B cell (primary cell): ENCODE results near the gene ARMC9. TPM values are rescaled to one million over a fixed set of nuclear protein-coding genes. Genes with fewer than 3 reads are reported as not detected.

Experiments
- ATAC-seq: fragments of 200-7000 bp; cut with Tn5 transposase; one replicate; pipeline ENCODE4 v1.10.0; 2021; ENCODE audit warnings: low read depth, mild to moderate bottlenecking, moderate number of reproducible peaks, moderate library complexity
- CTCF ChIA-PET: fragments of 350-600 bp; sonication (Branson Sonifier 250); formaldehyde crosslinking; loops from one replicate; lab custom pipeline; 2021; ENCODE audit warnings: antibody characterized with exemption, inconsistent platforms; lab: Charles Lee
- POLR2A ChIA-PET: fragments of 350-600 bp; sonication (Branson Sonifier 250); formaldehyde crosslinking; loops from one replicate; lab custom pipeline; 2021; ENCODE audit warnings: antibody characterized with exemption; lab: Charles Lee
- DNase-seq: peaks from one replicate; pipeline ENCODE4 v3.0.0; 2013
- H2AFZ ChIP-seq: 2 replicates; pipeline ENCODE4 v1.6.1; 2012; ENCODE audit warnings: mild to moderate bottlenecking, low read depth, low read length; ENCODE audit not compliant: insufficient read depth, poor library complexity, severe bottlenecking
- H3K27ac ChIP-seq, 2 donors: 1 replicate in 1 of 2; 2 replicates in 1 of 2; pipeline ENCODE4 v1.5.1; 2012 to 2013; ENCODE audit warnings: low read length in 2 of 2, mild to moderate bottlenecking in 2 of 2, moderate library complexity in 1 of 2
- H3K27me3 ChIP-seq, 4 experiments: fragments of 200-600 bp in 1 of 4; sonication (generic) in 1 of 4; replicated peaks in 1 of 4; 1 replicate in 2 of 4; 2 replicates in 2 of 4; pipeline versions ENCODE4 v1.6.1 to v1.7.0; 2013 to 2016; ENCODE audit warnings: low read length in 3 of 4, mild to moderate bottlenecking in 2 of 4, mixed read lengths in 1 of 4, moderate library complexity in 1 of 4; ENCODE audit not compliant: insufficient read depth in 4 of 4, control insufficient read depth in 3 of 4; ENCODE audit errors: control extremely low read depth in 1 of 4
- H3K36me3 ChIP-seq, 2 experiments: replicated peaks in 1 of 2; 1 replicate in 1 of 2; 2 replicates in 1 of 2; pipeline versions ENCODE4 v1.6.1 to v1.7.1; 2013; ENCODE audit warnings: low read length in 1 of 2; ENCODE audit not compliant: insufficient read depth in 2 of 2, control insufficient read depth in 1 of 2; ENCODE audit errors: control extremely low read depth in 1 of 2, extremely low read depth in 1 of 2
- H3K4me1 ChIP-seq, 2 donors: fragments of 200-600 bp in 1 of 2; sonication (generic) in 1 of 2; 1 replicate in 1 of 2; 2 replicates in 1 of 2; pipeline versions ENCODE4 v1.5.1 to v1.6.1; 2013 to 2017; ENCODE audit warnings: low read length in 2 of 2; ENCODE audit not compliant: control insufficient read depth in 2 of 2, insufficient read depth in 2 of 2
- H3K4me2 ChIP-seq: replicated peaks from 2 replicates; pipeline ENCODE3; 2012; ENCODE audit warnings: mild to moderate bottlenecking, low read depth, low read length; ENCODE audit not compliant: poor library complexity, severe bottlenecking
- H3K4me3 ChIP-seq, 5 experiments: fragments of 200-600 bp in 1 of 5; sonication (generic) in 1 of 5; 1 replicate in 3 of 5; 2 replicates in 2 of 5; pipeline versions ENCODE4 v1.5.1 to v1.7.0; 2011 to 2016; ENCODE audit warnings: low read length in 4 of 5, mild to moderate bottlenecking in 4 of 5, low read depth in 2 of 5, control low read depth in 1 of 5, moderate library complexity in 1 of 5; ENCODE audit not compliant: insufficient read depth in 1 of 5; ENCODE audit errors: control extremely low read depth in 1 of 5, extremely low read depth in 1 of 5
- H3K79me2 ChIP-seq: fragments of 200-600 bp; sonication (generic); one replicate; pipeline ENCODE4 v1.6.0; 2016; ENCODE audit warnings: low read length; ENCODE audit not compliant: control insufficient read depth, insufficient read depth
- H3K9ac ChIP-seq: fragments of 200-600 bp; sonication (generic); 2 replicates; pipeline ENCODE4 v1.6.1; 2017; ENCODE audit warnings: mild to moderate bottlenecking, low read length, moderate library complexity
- H3K9me3 ChIP-seq, 3 donors: one replicate each; pipeline versions ENCODE4 v1.6.1 to v1.7.1; 2013; ENCODE audit warnings: low read length in 2 of 3; ENCODE audit not compliant: control insufficient read depth in 2 of 3, insufficient read depth in 1 of 3; ENCODE audit errors: control extremely low read depth in 1 of 3
- H4K20me1 ChIP-seq: 2 replicates; pipeline ENCODE4 v1.6.0; 2012; ENCODE audit warnings: mild to moderate bottlenecking, low read length; ENCODE audit not compliant: insufficient read depth, control insufficient read depth, poor library complexity, severe bottlenecking
- H3K27ac Mint-ChIP-seq: one replicate; pipeline ENCODE4 v1.8.0; 2021; ENCODE audit warnings: mixed read lengths
- H3K27me3 Mint-ChIP-seq: one replicate; pipeline ENCODE4 v1.8.0; 2021; ENCODE audit warnings: mixed read lengths
- H3K4me1 Mint-ChIP-seq: one replicate; pipeline ENCODE4 v1.8.0; 2021; ENCODE audit warnings: mixed read lengths
- H3K4me3 Mint-ChIP-seq: one replicate; pipeline ENCODE4 v1.8.0; 2021; ENCODE audit warnings: mixed read lengths
- H3K9me3 Mint-ChIP-seq: one replicate; pipeline ENCODE4 v1.8.0; 2022; ENCODE audit warnings: mixed read lengths; ENCODE audit not compliant: insufficient read depth
- EZH2 ChIP-seq: IDR thresholded peaks from 2 replicates; pipeline ENCODE4 v1.6.1; 2012; ENCODE audit warnings: borderline replicate concordance, low read depth, mild to moderate bottlenecking, moderate library complexity, low read length; ENCODE audit not compliant: insufficient read depth, poor library complexity, severe bottlenecking
- WGBS: methylation state at CpG from one replicate; pipeline ENCODE4 v1.1.5; 2013; ENCODE audit warnings: missing lambda C conversion rate; ENCODE audit not compliant: insufficient coverage; 5-methylcytosine and 5-hydroxymethylcytosine counted together
- intact Hi-C: fragments of 100-400 bp; cut with micrococcal nuclease; formaldehyde crosslinking; loops from one replicate; pipeline ENCODE4 v1.10.0; 2022
- polyA plus RNA-seq: library from polyadenylated mRNA; depleted of rRNA; stranded (reverse); fragments of >200 nt; gene quantifications from 2 replicates; pipeline ENCODE4 v1.2.3, GENCODE V29; 2012
- total RNA-seq, 2 donors: library from RNA; stranded (reverse); fragments of 120-200 nt in 1 of 2; gene quantifications; 1 replicate in 1 of 2; 2 replicates in 1 of 2; pipeline versions ENCODE4 v1.2.3 to v1.2.4, GENCODE V29; 2013 to 2022
- TF ChIP-seq, protein P1 (sequence below): fragments of 200-600 bp; IDR thresholded peaks from one replicate; pipeline ENCODE4 v1.8.0; 2022; ENCODE audit warnings: antibody characterized with exemption, mild to moderate bottlenecking

The ARMC9 gene
- total and polyA plus RNA-seq, 2 donors (not counting 1 experiment from before 2014, with no cell fraction given) = 0.40 to 5.4 TPM

DNA sequence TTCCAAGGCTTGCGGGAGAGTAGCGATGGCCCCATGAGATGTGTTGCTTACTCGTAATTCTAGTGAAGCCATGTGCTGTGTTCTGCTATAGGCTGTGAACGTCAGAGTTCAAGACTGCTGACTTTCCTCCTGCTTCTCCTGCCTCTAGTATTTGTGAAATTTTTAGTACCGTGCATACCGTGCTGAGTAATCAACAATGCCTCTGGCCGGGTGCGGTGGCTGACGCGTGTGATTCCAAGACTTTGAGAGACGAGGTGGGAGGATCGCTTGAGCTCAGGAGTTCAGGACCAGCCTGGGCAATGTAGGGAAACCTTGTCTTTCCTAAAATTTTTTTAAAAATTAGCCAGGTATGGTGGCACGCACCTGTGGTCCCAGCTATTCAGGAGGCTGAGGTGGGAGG is 137.2 kb downstream of the ARMC9 start:
- H3K4me1 ChIP-seq = no peaks in the 10 kb centered on the region
- H2AFZ ChIP-seq = no peak overlapping the region
- H3K27me3 Mint-ChIP-seq = no peaks in the 10 kb centered on the region
- DNase-seq (no peak), ATAC-seq (no peak)
- H3K27ac ChIP-seq = no peak overlapping the region
- H3K36me3 ChIP-seq = no peaks in the 10 kb centered on the region
- H3K4me2 ChIP-seq = no peak overlapping the region
- H4K20me1 ChIP-seq = no peaks in the 10 kb centered on the region
- H3K9me3 Mint-ChIP-seq = no peaks in the 10 kb centered on the region
- H3K4me1 Mint-ChIP-seq = no peaks in the 10 kb centered on the region
- ChIA-PET CTCF (interaction anchor here (1.4 kb wide), 1 partner anchor 58 kb away, joined by 3 read pairs; no protein-coding TSS in a partner anchor), POLR2A (interaction anchor here (0.5 kb wide), 1 partner anchor 65 kb away, joined by 4 read pairs; no protein-coding TSS in a partner anchor)
- no peaks in the 10 kb centered on the region for H3K9me3 ChIP-seq
- H3K27ac Mint-ChIP-seq = no peak overlapping the region
- intact Hi-C loops = no loop called here
- WGBS = 98% methylated on average over 12 of the region's 13 CpGs
- H3K4me3 ChIP-seq = no peak overlapping the region
- TF ChIP-seq, protein P1, sequence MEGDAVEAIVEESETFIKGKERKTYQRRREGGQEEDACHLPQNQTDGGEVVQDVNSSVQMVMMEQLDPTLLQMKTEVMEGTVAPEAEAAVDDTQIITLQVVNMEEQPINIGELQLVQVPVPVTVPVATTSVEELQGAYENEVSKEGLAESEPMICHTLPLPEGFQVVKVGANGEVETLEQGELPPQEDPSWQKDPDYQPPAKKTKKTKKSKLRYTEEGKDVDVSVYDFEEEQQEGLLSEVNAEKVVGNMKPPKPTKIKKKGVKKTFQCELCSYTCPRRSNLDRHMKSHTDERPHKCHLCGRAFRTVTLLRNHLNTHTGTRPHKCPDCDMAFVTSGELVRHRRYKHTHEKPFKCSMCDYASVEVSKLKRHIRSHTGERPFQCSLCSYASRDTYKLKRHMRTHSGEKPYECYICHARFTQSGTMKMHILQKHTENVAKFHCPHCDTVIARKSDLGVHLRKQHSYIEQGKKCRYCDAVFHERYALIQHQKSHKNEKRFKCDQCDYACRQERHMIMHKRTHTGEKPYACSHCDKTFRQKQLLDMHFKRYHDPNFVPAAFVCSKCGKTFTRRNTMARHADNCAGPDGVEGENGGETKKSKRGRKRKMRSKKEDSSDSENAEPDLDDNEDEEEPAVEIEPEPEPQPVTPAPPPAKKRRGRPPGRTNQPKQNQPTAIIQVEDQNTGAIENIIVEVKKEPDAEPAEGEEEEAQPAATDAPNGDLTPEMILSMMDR = no peak
- no peak for TF ChIP-seq EZH2
- H3K27me3 ChIP-seq = no peaks in the 10 kb centered on the region
- no peaks in the 10 kb centered on the region for H3K79me2 ChIP-seq
- H3K9ac ChIP-seq = no peak overlapping the region
- H3K4me3 Mint-ChIP-seq = no peak overlapping the region

DNA sequence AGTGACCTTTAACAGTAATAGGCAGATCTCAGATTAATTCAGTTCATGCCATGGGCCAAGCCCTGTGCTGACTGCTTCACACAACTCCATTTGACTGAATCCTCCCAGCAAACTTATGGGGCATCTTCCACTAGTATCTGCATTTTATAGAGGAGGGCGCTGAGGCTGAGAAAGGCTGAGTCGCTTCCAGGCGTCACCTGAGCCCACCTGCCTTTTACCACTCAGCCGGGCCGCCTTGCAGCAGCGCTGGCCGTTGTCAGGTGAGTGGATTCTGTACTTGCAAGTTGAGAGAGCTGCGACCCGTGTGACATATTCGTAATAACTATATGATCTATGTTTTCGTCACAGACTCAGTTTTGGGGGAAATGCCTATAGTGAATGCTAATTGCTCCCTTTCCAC is 137.8 kb downstream of the ARMC9 start:
- Mint-ChIP-seq H3K4me3 (no peak overlapping the region), H3K9me3 (no peaks in the 10 kb centered on the region), H3K27ac (no peak overlapping the region), H3K4me1 (no peaks in the 10 kb centered on the region), H3K27me3 (no peaks in the 10 kb centered on the region)
- H3K4me2 ChIP-seq = no peak overlapping the region
- ChIA-PET POLR2A (no interaction called here), CTCF (interaction anchor here (0.6 to 1.4 kb wide), 2 partner anchors 19 to 57 kb away, joined by 3 read pairs; no protein-coding TSS in a partner anchor)
- H4K20me1 ChIP-seq = no peaks in the 10 kb centered on the region
- no peaks in the 10 kb centered on the region for H3K4me1 ChIP-seq
- intact Hi-C loops = no loop called here
- no peak overlapping the region for H3K27ac ChIP-seq
- H3K9me3 ChIP-seq = no peaks in the 10 kb centered on the region
- no peak overlapping the region for H3K4me3 ChIP-seq
- ATAC-seq = no peak
- H3K36me3 ChIP-seq = no peaks in the 10 kb centered on the region
- WGBS = no CpG with 5 or more reads among the region's 11 CpGs
- H3K9ac ChIP-seq = no peak overlapping the region
- no peak overlapping the region for H2AFZ ChIP-seq
- no peaks in the 10 kb centered on the region for H3K27me3 ChIP-seq
- DNase-seq = no peak
- H3K79me2 ChIP-seq = no peaks in the 10 kb centered on the region
- TF ChIP-seq, protein P1 = no peak
- TF ChIP-seq EZH2 = no peak
